NCI-H345 (cell line): ENCODE measurements around the gene ZNF747.

Experiments
- DNase-seq: peaks from one replicate; lab custom pipeline; 2025; lab: John Stamatoyannopoulos, UW

The ZNF747 gene

GRCh38 chr16:30515275-30515674 is 19.4 kb downstream of the ZNF747 start:
- DNase-seq = no peak

- no peak for DNase-seq
Observed at GRCh38 chr16:30511509-30511908, 23.1 kb downstream of the ZNF747 start.

GRCh38 chr16:30510376-30510938 is 24.2 kb downstream of the ZNF747 start:
- no peak for DNase-seq

GRCh38 chr16:30509081-30509765 is 25.4 kb downstream of the ZNF747 start:
- DNase-seq = no peak

DNA sequence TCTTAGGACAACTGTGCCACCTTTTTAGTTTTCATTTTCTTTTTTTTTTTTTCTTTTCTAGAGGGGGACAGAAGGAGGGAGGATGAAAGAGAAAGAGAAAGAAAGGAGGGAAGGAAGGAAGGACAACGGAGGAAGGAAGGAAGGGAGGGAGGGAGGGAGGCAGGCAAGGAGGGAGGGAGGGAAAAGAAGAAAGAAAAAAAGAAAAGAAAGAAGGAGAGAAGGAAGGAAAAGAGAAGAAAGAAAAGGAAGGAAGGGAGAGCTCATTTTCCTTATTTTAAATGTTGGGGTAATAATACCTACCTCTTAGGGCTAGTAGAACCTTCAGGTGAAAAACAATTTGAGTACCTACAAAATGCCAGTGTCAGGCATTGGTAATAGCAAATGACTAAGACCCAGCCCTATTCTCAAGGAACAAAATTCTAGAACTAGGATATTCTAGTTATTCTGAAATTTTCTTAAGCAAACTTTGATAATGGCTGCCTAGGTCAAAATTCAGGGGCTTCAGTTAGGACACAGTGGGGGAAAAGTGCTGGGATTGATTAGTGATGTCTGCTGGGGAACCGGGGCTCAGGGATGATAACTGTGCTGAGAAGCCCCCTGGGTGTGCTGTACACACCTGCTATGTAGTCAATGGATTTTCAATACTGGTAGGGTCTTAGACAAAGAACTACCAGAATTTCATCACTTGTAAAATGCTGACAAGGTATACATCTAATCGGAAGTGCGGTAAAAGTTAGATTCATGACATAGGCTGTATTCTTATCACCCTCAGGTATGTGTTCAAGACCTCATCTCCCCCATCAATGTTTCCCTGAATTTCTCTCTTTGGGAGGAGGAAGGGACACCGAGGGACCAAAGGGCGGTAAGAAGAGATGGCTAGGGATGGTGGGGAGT is 31.0 kb downstream of the ZNF747 start:
- DNase-seq = no peak

GRCh38 chr16:30499284-30499683 is 35.4 kb downstream of the ZNF747 start:
- no peak for DNase-seq

DNA sequence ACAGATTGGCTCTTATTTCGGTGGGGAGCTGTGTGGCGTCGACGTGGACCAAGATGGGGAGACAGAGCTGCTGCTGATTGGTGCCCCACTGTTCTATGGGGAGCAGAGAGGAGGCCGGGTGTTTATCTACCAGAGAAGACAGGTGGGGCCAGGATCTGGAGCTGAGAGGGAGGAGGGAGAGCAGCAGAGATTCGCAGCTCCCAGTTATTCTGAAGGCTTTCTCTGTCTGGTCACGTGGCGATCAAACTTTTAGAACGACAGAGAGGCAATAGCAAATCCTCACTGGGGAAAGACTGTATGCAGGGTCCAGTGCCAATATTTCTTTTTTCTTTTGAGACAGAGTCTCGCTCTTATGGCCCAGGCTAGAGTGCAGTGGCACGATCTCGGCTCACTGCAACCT is 39.9 kb downstream of the ZNF747 start:
- no peak for DNase-seq

GRCh38 chr16:30493941-30494488 is 40.6 kb downstream of the ZNF747 start:
- no peak for DNase-seq

- no peak for DNase-seq
Observed at GRCh38 chr16:30491744-30492308, 42.8 kb downstream of the ZNF747 start.

DNA sequence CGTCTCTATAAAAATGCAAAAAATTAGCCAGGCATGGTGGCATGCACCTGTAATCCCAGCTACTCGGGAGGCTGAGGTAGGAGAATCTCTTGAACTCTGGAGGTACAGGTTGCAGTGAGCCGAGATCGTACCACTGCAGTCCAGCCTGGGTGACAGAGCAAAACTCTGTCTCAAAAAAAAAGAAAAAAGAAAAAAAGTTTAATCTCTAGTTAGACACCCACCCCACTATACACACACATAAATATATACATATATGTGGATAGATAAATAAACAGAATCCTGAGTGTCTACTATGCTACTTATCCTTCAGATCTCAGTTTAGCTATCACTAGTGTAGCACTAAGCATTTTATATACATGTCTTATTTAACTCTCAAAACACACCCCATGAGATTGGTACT is 43.4 kb downstream of the ZNF747 start:
- no peak for DNase-seq

DNA sequence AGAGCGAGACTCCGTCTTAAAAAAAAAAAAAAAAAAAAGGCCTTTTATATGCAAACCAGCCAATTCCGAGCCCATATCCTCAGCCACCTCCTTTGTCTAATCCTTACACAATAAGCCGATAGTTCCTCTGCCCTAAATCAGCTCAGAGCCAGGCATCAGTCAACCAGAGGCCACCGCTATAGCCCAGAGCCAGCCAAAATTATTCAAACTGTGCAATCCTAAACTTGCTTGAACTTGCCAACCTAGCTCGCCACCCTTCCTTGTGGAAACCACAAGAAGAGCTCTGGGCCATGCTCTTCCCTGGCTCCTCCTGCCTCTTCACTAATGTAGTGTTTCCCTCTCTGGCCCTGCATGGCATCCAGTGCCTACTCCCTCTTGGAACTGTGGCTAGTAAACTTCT is 44.4 kb downstream of the ZNF747 start:
- no peak for DNase-seq

GRCh38 chr16:30488764-30489605 is 45.7 kb downstream of the ZNF747 start:
- DNase-seq = no peak

GRCh38 chr16:30485818-30486436 is 48.7 kb downstream of the ZNF747 start:
- DNase-seq = no peak

GRCh38 chr16:30484887-30485286 is 49.8 kb downstream of the ZNF747 start:
- DNase-seq = no peak

GRCh38 chr16:30482366-30482765 is 52.3 kb downstream of the ZNF747 start:
- DNase-seq = no peak

DNA sequence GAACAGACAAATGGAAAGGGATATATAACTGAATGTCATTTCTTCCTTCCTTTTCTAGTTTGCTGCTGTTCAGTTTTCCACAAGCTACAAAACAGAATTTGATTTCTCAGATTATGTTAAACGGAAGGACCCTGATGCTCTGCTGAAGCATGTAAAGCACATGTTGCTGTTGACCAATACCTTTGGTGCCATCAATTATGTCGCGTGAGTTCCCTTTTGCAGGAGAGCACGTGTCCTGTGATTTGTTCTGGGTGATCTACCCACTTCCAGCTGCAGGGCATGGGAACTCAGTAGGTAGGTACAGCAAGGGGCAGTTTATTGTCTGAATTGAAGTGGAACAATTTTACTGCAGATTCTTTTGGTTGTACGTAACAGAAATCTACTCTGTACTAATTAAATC is 53.3 kb downstream of the ZNF747 start:
- no peak for DNase-seq
